ENCODE data around the gene BAZ2B.
"Not testable (repeated sequence)": the region's sequence is repeated elsewhere in the genome, so short reads cannot be mapped to it uniquely, and the experiment has no call there.

Gene BAZ2B, protein sequence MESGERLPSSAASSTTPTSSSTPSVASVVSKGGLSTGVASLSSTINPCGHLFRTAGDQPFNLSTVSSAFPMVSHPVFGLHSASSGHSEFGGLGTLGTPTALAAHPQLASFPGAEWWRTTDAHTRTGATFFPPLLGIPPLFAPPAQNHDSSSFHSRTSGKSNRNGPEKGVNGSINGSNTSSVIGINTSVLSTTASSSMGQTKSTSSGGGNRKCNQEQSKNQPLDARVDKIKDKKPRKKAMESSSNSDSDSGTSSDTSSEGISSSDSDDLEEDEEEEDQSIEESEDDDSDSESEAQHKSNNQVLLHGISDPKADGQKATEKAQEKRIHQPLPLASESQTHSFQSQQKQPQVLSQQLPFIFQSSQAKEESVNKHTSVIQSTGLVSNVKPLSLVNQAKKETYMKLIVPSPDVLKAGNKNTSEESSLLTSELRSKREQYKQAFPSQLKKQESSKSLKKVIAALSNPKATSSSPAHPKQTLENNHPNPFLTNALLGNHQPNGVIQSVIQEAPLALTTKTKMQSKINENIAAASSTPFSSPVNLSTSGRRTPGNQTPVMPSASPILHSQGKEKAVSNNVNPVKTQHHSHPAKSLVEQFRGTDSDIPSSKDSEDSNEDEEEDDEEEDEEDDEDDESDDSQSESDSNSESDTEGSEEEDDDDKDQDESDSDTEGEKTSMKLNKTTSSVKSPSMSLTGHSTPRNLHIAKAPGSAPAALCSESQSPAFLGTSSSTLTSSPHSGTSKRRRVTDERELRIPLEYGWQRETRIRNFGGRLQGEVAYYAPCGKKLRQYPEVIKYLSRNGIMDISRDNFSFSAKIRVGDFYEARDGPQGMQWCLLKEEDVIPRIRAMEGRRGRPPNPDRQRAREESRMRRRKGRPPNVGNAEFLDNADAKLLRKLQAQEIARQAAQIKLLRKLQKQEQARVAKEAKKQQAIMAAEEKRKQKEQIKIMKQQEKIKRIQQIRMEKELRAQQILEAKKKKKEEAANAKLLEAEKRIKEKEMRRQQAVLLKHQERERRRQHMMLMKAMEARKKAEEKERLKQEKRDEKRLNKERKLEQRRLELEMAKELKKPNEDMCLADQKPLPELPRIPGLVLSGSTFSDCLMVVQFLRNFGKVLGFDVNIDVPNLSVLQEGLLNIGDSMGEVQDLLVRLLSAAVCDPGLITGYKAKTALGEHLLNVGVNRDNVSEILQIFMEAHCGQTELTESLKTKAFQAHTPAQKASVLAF (N-terminal part only)

DNA sequence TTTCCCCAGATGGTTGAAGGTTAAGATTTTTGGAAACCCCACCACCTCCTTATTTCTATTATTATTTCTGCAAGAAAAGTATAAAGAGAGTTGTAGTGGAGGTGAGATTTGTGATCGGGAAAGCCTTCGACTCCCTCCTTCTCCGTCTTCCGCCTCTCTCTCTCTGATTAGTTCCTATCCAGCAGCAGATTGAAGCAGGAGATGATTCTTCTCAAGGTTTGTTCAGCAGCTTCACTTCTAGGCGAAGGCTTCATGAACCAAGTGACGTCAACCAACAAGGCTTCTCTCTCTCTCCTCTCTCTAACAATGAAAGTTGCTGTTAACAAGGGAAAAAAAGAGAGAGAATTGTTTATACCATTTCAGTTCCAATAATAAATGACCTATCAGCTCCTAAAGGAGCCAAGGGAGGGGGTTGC, at the start of gene BAZ2B:
BAZ2B (minus strand) TSS at position 263 of the 416 bp plus-strand sequence. CDS start 137,829 bp downstream, outside the sequence.
- no peak for DNase-seq

DNA sequence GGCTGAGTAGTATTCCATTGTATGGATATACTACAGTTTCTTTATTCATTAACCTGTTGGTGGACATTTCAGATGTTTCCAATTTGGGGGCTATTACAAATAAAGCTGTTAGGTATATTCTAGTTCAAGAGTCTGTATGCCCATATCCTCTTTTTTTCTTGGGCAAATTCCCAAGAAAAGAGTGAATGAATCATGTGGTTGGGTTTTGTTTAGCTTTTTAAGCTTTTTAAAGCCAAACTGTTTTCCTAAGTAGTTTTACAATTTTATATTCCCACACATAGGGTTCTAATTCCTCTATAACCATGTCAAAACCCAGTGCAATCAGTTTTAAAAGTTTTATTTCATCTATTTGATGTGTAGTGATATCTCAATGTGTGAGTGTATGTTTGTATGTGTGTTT, 44.9 kb upstream of the BAZ2B start:
- DNase-seq, result no peak

- DNase-seq, result no peak
These were observed 42.8 kb upstream of the BAZ2B start for GRCh38 chr2:159658881-159659873.

DNA sequence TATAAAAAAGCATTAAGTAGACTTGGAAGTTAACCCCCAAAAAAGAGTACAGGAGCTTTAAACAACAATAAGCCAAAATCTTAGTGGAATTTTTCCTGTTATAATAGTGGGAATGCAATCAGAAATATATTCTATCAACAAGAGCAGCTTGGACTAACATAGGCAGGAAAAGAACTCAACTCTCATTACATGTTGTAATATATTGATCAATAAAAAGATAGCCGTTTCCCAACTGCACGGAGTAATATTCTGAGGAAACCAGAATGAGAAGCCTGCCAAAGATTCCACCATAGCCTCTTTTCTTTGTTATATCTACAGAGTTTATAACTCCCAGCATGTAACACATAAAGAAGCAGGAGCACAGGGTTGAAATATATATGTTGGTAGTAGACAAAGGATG, 37.6 kb upstream of the BAZ2B start:
- DNase-seq, result no peak

GRCh38 chr2:159651884-159652283, 35.5 kb upstream of the BAZ2B start:
- no peak for DNase-seq

GRCh38 chr2:159650574-159650973, 34.2 kb upstream of the BAZ2B start:
- DNase-seq, result peak; percentile 10

- no peak for DNase-seq
These were observed 32.3 kb upstream of the BAZ2B start for GRCh38 chr2:159648643-159649042.

GRCh38 chr2:159647667-159648066, 31.3 kb upstream of the BAZ2B start:
- DNase-seq, result no peak

DNA sequence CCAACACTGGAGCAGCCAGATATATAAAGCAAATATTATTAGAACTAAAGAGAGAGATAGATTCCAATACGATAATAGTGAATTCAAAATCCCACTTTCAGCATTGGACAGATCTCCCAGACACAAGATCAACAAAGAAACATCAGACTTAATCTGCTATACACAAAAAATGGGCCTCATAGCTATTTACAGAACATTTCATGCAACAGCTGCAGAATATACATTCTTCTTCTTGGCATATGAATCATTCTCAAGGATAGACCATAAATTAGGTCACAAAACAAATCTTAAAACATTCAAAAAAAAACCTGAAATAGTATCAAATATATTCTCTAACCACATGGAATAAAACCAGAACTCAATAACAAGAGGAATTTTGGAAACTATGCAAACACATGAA, 23.8 kb upstream of the BAZ2B start:
- no peak for DNase-seq

DNA sequence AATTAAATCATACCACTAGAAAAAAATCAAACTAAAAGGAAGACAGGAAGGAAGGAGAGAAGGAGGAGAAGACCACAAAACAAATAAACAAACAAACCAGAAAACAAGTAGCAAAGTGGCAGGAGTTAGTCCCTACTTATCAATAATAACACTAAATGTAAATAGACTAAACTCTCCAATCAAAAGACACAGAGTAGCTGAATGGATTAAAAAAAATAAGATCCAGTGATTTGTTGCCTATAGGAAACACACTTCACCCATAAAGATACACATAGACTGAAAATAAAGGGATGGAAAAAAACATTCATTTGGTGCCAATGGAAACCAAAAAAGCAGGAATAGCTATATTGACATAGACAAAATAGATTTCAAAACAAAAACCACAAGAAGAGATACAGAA, 23.4 kb upstream of the BAZ2B start:
- DNase-seq, result no peak

DNA sequence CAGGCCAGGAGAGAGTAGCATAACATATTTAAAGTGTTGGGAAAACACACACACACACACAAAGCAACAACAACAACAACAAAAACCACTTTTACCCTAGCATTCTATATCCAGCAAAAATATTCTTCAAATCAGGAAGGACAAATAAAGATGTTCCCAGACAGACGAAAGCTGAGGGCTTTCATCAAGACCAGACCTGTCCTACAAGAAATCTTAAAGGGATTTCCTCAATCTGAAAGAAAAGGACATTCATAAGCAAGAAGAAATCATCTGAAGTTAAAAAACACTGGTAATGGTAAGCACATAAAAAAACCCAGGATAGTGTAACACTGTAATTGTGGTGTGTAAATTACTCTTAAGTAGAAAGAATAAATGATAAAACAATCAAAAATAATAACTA, 22.7 kb upstream of the BAZ2B start:
- DNase-seq, result no peak

GRCh38 chr2:159637988-159638501, 21.7 kb upstream of the BAZ2B start:
- no peak for DNase-seq

- DNase-seq, result no peak
These were observed 20.9 kb upstream of the BAZ2B start for GRCh38 chr2:159637240-159637639.

- no peak for DNase-seq
These were observed 18.9 kb upstream of the BAZ2B start for GRCh38 chr2:159635006-159635789.

- no peak for DNase-seq
These were observed 16.9 kb upstream of the BAZ2B start for GRCh38 chr2:159633219-159633618.

DNA sequence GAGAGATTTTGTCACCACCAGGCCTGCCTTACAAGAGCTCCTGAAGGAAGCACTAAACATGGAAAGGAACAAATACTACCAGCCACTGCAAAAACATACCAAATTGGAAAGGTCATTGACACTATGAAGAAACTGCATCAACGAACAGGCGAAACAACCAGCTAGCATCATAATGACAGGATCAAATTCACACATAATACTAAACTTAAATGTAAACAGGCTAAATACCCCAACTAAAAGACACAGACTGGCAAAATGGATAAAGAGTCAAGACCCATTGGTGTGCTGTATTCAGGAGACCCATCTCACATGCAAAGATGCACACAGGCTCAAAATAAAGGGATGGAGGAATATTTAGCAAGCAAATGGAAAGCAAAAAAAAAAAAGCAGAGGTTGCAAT, 9.3 kb upstream of the BAZ2B start:
- not testable (repeated sequence) for DNase-seq

GRCh38 chr2:159623436-159623835, 7.1 kb upstream of the BAZ2B start:
- no peak for DNase-seq

GRCh38 chr2:159622966-159623365, 6.6 kb upstream of the BAZ2B start:
- DNase-seq, result no peak

GRCh38 chr2:159620796-159621195, 4.4 kb upstream of the BAZ2B start:
- DNase-seq, result no peak

GRCh38 chr2:159617646-159618045, 1.3 kb upstream of the BAZ2B start:
- DNase-seq, result peak; percentile 22

DNA sequence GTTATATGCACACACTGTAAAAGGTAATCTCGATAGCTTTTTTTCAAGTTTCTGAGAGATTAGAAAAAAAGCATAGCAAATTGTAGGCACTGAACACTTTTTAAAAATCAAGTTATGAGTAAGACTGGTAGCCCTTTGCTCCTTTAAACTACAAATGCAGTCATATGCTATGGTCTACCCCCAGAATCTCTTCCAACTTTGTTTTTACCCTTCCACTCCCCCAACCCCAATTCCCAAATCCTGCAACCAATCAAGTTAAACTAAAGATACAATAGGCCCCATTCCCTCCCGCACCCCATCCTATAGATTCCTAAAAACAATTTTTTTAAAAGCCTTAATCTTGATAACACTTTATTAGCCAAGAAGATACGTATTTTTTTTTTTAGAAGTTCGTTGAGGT, 752 bp upstream of the BAZ2B start:
- DNase-seq, result no peak
